ENCODE data around the gene SYCN. TPM values are rescaled to one million over a fixed set of nuclear protein-coding genes. Genes with fewer than 3 reads are reported as not detected.
A peak's percentile ranks its signal among the peaks of the same experiment; 100 is the strongest.

SYCN gene
- total RNA-seq, 5 donors from 2014 or later (not counting 1 experiment from before 2014, with no cell fraction given): 0.82 to 1.7 (median 1.1) TPM; not detected in 2

DNA sequence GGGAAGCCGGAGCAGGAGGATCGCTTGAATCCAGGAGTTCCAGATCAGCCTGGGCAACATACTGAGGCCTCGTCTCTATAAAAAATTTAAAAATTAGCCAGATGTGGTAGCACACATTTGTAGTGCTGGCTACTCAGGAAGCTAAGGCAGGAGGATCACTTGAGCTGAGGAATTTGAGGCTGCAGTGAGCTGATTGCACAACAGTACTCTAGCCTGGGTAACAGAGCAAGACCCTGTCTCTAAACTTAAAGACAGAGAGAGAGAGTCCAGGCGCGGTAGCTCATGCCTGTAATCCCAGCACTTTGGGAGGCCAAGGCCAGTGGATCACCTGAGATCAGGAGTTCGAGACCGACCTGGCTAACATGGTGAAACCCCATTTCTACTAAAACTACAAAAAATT lies 36.4 kb upstream of the SYCN start:
- Histone ChIP-seq H3K4me3 (ENCODE audit: control insufficient read depth in 1 of 2, extremely low read depth in 1 of 2, low read length in 1 of 2) (no peak overlapping the region), H3K36me3 (ENCODE audit: control insufficient read depth in 2 of 2, extremely low read depth in 1 of 2, insufficient read depth in 1 of 2, low read length in 1 of 2) (no peaks in the 10 kb centered on the region), H3K27ac (ENCODE audit: low read length) (no peak overlapping the region), H3K9me3 (no peaks in the 10 kb centered on the region), H3K4me1 (ENCODE audit: control insufficient read depth in 1 of 2, extremely low read depth in 1 of 2, insufficient read depth in 2 of 2, low read length in 2 of 2) (peaks cover 0 to 27% of the 10 kb centered on the region in 2 experiments), H3K27me3 (replicated peaks in 1 of 2; ENCODE audit: control insufficient read depth in 2 of 2, extremely low read depth in 1 of 2, insufficient read depth in 2 of 2, low read length in 1 of 2) (peaks cover 0 to 3% of the 10 kb centered on the region in 2 experiments)
- Mint-ChIP-seq H3K4me3 (no peak overlapping the region), H3K9me3 (no peaks in the 10 kb centered on the region), H3K27me3 (no peaks in the 10 kb centered on the region), H3K36me3 (no peaks in the 10 kb centered on the region), H3K27ac (no peak overlapping the region), H3K4me1 (peaks cover 29 to 33% (median 29%) of the 10 kb centered on the region in 3 donors)
- ATAC-seq (replicated peaks in 1 of 4): no peak
- ChIA-PET POLR2A (no interaction called here), CTCF (no interaction called here)
- no peak for DNase-seq
- WGBS (ENCODE audit: insufficient coverage): 100% methylated on average over 7 of the region's 7 CpGs

DNA sequence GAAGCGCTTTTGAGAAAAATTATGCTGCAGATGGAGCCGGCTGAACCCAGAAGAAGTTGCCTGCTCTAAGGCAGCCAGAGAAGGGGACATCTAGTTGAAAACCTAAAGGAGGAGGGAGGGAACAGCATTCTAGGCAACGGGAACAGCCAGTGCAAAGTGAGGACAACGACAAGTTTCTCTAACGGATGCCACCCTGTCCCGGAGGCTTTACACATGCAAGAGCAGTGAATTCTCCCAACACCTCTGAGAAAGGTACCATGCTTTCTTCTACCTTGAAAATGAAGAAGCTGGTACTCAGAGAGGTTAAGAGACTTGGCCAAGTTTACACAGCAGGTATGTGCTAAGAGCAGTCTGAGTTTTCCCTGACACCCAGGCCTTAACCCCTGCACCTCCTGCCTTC lies 34.9 kb upstream of the SYCN start:
- CTCF ChIA-PET: no interaction called here

DNA sequence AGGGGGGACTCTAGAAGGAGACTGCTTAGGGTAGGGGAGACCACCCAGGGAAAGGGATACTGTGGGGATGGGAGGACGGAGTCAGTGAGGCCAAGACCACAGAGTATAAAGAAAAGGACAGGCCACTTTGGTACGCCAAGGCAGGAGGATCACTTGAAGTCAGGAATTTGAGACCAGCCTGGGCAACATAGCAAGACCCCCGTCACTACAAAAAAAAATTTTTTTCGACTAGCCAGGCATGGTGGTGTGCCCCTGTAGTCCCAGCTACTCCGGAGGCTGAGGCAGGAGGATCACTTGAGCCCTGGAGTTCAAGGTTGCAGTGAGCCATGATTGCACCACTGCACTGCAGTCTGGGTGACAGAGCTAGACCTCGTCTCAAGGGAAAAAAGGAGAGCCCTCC lies 34.1 kb upstream of the SYCN start:
- H3K27ac Mint-ChIP-seq: peak overlapping the region; percentile 90 to 92
- peak overlapping the region in 1 of 2 donors; percentile 32 for H3K4me3 ChIP-seq (ENCODE audit: control insufficient read depth in 1 of 2, extremely low read depth in 1 of 2, low read length in 1 of 2)
- H3K36me3 ChIP-seq (ENCODE audit: control insufficient read depth in 2 of 2, extremely low read depth in 1 of 2, insufficient read depth in 1 of 2, low read length in 1 of 2): no peaks in the 10 kb centered on the region
- H3K27me3 Mint-ChIP-seq: no peaks in the 10 kb centered on the region
- POLR2A ChIA-PET: no interaction called here
- no peaks in the 10 kb centered on the region for H3K27me3 ChIP-seq (replicated peaks in 1 of 2; ENCODE audit: control insufficient read depth in 2 of 2, extremely low read depth in 1 of 2, insufficient read depth in 2 of 2, low read length in 1 of 2)
- peaks cover 29 to 33% (median 29%) of the 10 kb centered on the region in 3 donors for H3K4me1 Mint-ChIP-seq
- peak overlapping the region; percentile 58 for H3K27ac ChIP-seq (ENCODE audit: low read length)
- H3K9me3 ChIP-seq: no peaks in the 10 kb centered on the region
- H3K4me1 ChIP-seq (ENCODE audit: control insufficient read depth in 1 of 2, extremely low read depth in 1 of 2, insufficient read depth in 2 of 2, low read length in 2 of 2): peaks cover 0 to 27% of the 10 kb centered on the region in 2 experiments
- H3K4me3 Mint-ChIP-seq: peak overlapping the region; percentile 74 to 78 (median 74)
- peak in 1 of 4 experiments; percentile 18 for ATAC-seq (replicated peaks in 1 of 4)
- WGBS (ENCODE audit: insufficient coverage): 93% methylated on average over 4 of the region's 6 CpGs
- no peak for DNase-seq
- H3K9me3 Mint-ChIP-seq: no peaks in the 10 kb centered on the region
- CTCF ChIA-PET: interaction anchor here in 1 of 2 donors (0.6 kb wide), 1 partner anchor 116 kb away, joined by 3 read pairs; no protein-coding TSS in a partner anchor
- H3K36me3 Mint-ChIP-seq: no peaks in the 10 kb centered on the region

More for the DNA sequence above, 34.9 kb upstream of the SYCN start:
- H3K36me3 Mint-ChIP-seq: no peaks in the 10 kb centered on the region
- H3K27ac ChIP-seq (ENCODE audit: low read length): no peak overlapping the region
- H3K4me3 ChIP-seq (ENCODE audit: control insufficient read depth in 1 of 2, extremely low read depth in 1 of 2, low read length in 1 of 2): no peak overlapping the region
- ATAC-seq (replicated peaks in 1 of 4): no peak
- POLR2A ChIA-PET: no interaction called here
- no peaks in the 10 kb centered on the region for H3K27me3 Mint-ChIP-seq
- peaks cover 0 to 2% of the 10 kb centered on the region in 2 experiments for H3K27me3 ChIP-seq (replicated peaks in 1 of 2; ENCODE audit: control insufficient read depth in 2 of 2, extremely low read depth in 1 of 2, insufficient read depth in 2 of 2, low read length in 1 of 2)
- no peaks in the 10 kb centered on the region for H3K36me3 ChIP-seq (ENCODE audit: control insufficient read depth in 2 of 2, extremely low read depth in 1 of 2, insufficient read depth in 1 of 2, low read length in 1 of 2)
- H3K4me1 ChIP-seq (ENCODE audit: control insufficient read depth in 1 of 2, extremely low read depth in 1 of 2, insufficient read depth in 2 of 2, low read length in 2 of 2): peaks cover 0 to 27% of the 10 kb centered on the region in 2 experiments
- WGBS (ENCODE audit: insufficient coverage): 85% methylated on average over 2 of the region's 6 CpGs
- H3K4me1 Mint-ChIP-seq: peaks cover 29 to 33% (median 29%) of the 10 kb centered on the region in 3 donors
- H3K9me3 ChIP-seq: no peaks in the 10 kb centered on the region
- no peak for DNase-seq
- no peak overlapping the region for H3K4me3 Mint-ChIP-seq
- no peaks in the 10 kb centered on the region for H3K9me3 Mint-ChIP-seq
- no peak overlapping the region for H3K27ac Mint-ChIP-seq

DNA sequence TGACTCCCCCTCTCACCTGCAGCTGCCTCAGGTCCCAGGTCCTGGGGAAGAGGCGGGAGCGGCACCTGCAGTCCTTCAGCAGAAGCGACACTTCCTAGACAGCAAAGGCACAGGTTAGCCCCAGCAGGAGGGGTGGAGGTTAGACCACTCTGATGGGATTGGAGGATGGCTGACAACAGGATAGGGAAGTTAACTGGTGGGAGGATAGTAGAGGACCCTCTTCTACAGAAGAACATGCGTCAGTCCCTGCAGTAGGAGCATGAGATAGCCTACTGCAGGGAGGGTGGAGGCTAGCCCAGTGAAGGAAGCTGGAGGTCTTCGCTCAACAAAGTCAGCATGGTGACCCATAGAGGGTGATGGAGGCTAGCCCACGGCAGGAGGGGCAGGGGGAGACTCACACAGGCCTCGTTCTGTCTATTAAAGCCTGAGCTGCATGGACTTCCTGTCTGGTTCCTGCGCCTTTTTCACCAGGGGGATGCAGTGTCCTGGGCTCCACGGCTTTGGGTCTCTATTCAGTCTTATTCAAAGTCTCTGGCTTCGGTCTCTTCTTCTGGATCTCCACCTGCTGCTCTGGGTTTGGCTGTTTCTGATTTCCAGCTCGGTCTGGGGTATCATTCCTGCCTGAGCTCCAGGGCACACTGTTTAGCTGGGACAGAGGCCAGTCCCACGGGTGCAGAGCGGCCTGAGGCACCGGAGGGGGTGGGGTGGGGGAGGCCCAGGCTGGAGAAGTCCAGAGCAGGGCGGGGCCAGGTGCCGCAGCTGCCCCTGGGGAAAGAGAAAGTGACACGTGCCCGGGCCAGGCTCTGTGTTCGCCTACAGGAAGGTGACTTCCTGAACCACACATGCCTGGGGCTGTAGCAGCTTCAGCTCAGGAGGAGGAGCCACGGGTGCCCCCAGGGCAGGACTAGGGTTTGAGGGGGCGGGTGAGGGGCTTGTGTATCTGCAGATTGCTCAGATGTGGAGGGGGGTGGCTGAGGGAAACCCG lies 33.4 kb upstream of the SYCN start:
- ChIA-PET CTCF (interaction anchor here (0.6 kb wide), 2 partner anchors 50 to 115 kb away, joined by 3 to 10 read pairs; no protein-coding TSS in a partner anchor), POLR2A (no interaction called here)
- Mint-ChIP-seq H3K36me3 (no peaks in the 10 kb centered on the region), H3K27ac (peak overlapping the region; percentile 90 to 92), H3K27me3 (no peaks in the 10 kb centered on the region), H3K4me3 (peak overlapping the region; percentile 74 to 78 (median 74)), H3K4me1 (peaks cover 29 to 33% (median 29%) of the 10 kb centered on the region in 3 donors), H3K9me3 (no peaks in the 10 kb centered on the region)
- peak; percentile 68 to 85 (median 82) for ATAC-seq (replicated peaks in 1 of 4)
- DNase-seq: peak in 25 of 35 experiments; percentile 12 to 52 (median 20)
- Histone ChIP-seq H3K4me3 (ENCODE audit: control insufficient read depth in 1 of 2, extremely low read depth in 1 of 2, low read length in 1 of 2) (peak overlapping the region in 1 of 2 donors; percentile 32), H3K9me3 (no peaks in the 10 kb centered on the region), H3K4me1 (ENCODE audit: control insufficient read depth in 1 of 2, extremely low read depth in 1 of 2, insufficient read depth in 2 of 2, low read length in 2 of 2) (peaks cover 0 to 27% of the 10 kb centered on the region in 2 experiments), H3K27ac (ENCODE audit: low read length) (peak overlapping the region; percentile 58), H3K36me3 (ENCODE audit: control insufficient read depth in 2 of 2, extremely low read depth in 1 of 2, insufficient read depth in 1 of 2, low read length in 1 of 2) (no peaks in the 10 kb centered on the region), H3K27me3 (replicated peaks in 1 of 2; ENCODE audit: control insufficient read depth in 2 of 2, extremely low read depth in 1 of 2, insufficient read depth in 2 of 2, low read length in 1 of 2) (no peaks in the 10 kb centered on the region)
- 25% methylated on average over 18 of the region's 22 CpGs for WGBS (ENCODE audit: insufficient coverage)

DNA sequence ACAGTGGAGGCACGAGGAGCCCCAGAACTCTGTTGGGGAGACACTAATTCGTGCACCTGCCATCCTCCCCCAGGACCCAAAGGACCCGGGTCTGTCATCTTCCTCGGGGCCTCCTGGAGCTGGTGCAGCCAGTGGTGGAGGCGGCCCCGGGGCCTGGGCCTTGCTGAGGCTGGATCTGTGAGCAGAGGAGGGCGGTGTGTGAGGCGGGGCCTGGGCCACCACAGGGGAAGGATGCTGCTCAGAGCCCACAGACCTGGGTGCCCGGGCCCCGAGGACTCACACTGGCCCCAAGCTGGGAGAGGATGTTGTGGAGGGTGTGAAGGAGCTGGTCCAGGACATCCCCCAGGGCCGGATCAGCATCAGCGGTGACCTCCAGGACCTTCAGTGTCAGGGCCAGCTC lies 32.5 kb upstream of the SYCN start:
- ChIA-PET CTCF (interaction anchor here in 1 of 2 donors (0.6 kb wide), 1 partner anchor 904 kb away, joined by 18 read pairs; no protein-coding TSS in a partner anchor), POLR2A (interaction anchor here in 1 of 2 donors (0.5 kb wide), 1 partner anchor 657 kb away, joined by 7 read pairs; no protein-coding TSS in a partner anchor)
- Mint-ChIP-seq H3K36me3 (no peaks in the 10 kb centered on the region), H3K9me3 (no peaks in the 10 kb centered on the region), H3K27me3 (no peaks in the 10 kb centered on the region), H3K27ac (peak overlapping the region; percentile 63 to 92), H3K4me3 (peak overlapping the region in 1 of 3 donors; percentile 74), H3K4me1 (peaks cover 29 to 33% (median 29%) of the 10 kb centered on the region in 3 donors)
- no peaks in the 10 kb centered on the region for H3K9me3 ChIP-seq
- DNase-seq: peak in 27 of 35 experiments; percentile 7 to 57 (median 27)
- ATAC-seq (replicated peaks in 1 of 4): peak; percentile 77 to 87 (median 84)
- H3K36me3 ChIP-seq (ENCODE audit: control insufficient read depth in 2 of 2, extremely low read depth in 1 of 2, insufficient read depth in 1 of 2, low read length in 1 of 2): no peaks in the 10 kb centered on the region
- H3K27me3 ChIP-seq (replicated peaks in 1 of 2; ENCODE audit: control insufficient read depth in 2 of 2, extremely low read depth in 1 of 2, insufficient read depth in 2 of 2, low read length in 1 of 2): no peaks in the 10 kb centered on the region
- H3K27ac ChIP-seq (ENCODE audit: low read length): peak overlapping the region; percentile 19
- H3K4me1 ChIP-seq (ENCODE audit: control insufficient read depth in 1 of 2, extremely low read depth in 1 of 2, insufficient read depth in 2 of 2, low read length in 2 of 2): peaks cover 0 to 27% of the 10 kb centered on the region in 2 experiments
- WGBS (ENCODE audit: insufficient coverage): 42% methylated on average over 11 of the region's 12 CpGs
- no peak overlapping the region for H3K4me3 ChIP-seq (ENCODE audit: control insufficient read depth in 1 of 2, extremely low read depth in 1 of 2, low read length in 1 of 2)

DNA sequence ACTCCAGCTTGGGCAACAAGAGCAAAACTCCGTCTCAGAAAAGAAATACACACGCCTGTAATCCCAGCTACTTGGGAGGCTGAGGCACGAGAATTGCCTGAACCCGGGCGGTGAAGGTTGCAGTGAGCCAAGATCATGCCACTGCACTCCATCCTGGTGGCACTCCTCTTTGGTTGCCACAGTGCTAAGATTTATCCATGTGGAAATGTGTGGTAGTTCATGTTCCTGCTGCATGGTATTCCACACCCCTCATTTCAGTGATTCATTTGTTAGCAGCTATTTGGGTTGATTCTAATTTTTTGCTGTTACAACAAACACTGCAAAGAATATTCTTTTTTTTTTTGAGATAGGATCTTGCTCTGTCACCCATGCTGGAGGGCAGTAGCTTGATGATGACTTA lies 28.6 kb upstream of the SYCN start:
- H3K4me1 Mint-ChIP-seq: peaks cover 18 to 19% (median 18%) of the 10 kb centered on the region in 3 donors
- H3K4me3 Mint-ChIP-seq: no peak overlapping the region
- Histone ChIP-seq H3K4me3 (ENCODE audit: control insufficient read depth in 1 of 2, extremely low read depth in 1 of 2, low read length in 1 of 2) (no peak overlapping the region), H3K36me3 (ENCODE audit: control insufficient read depth in 2 of 2, extremely low read depth in 1 of 2, insufficient read depth in 1 of 2, low read length in 1 of 2) (no peaks in the 10 kb centered on the region), H3K4me1 (ENCODE audit: control insufficient read depth in 1 of 2, extremely low read depth in 1 of 2, insufficient read depth in 2 of 2, low read length in 2 of 2) (peaks cover 0 to 17% of the 10 kb centered on the region in 2 experiments), H3K9me3 (no peaks in the 10 kb centered on the region), H3K27me3 (replicated peaks in 1 of 2; ENCODE audit: control insufficient read depth in 2 of 2, extremely low read depth in 1 of 2, insufficient read depth in 2 of 2, low read length in 1 of 2) (peaks cover 0 to 3% of the 10 kb centered on the region in 2 experiments), H3K27ac (ENCODE audit: low read length) (no peak overlapping the region)
- H3K27ac Mint-ChIP-seq: no peak overlapping the region
- no peaks in the 10 kb centered on the region for H3K27me3 Mint-ChIP-seq
- DNase-seq (no peak), ATAC-seq (replicated peaks in 1 of 4) (no peak)
- CTCF ChIA-PET: no interaction called here
- POLR2A ChIA-PET: no interaction called here
- H3K36me3 Mint-ChIP-seq: no peaks in the 10 kb centered on the region
- 90% methylated on average over 2 of the region's 5 CpGs for WGBS (ENCODE audit: insufficient coverage)
- H3K9me3 Mint-ChIP-seq: no peaks in the 10 kb centered on the region
